H1 (cell line): ENCODE measurements around the gene SLC10A6. TPM values are rescaled to one million over a fixed set of nuclear protein-coding genes. Genes with fewer than 3 reads are reported as not detected.

Experiments used
- BCL11A ChIP-seq, 2 experiments: IDR thresholded peaks; one replicate each; pipeline ENCODE4 v1.6.1; 2011; ENCODE audit warnings: low read depth in 2 of 2, low read length in 2 of 2, mild to moderate bottlenecking in 2 of 2
- CBX8 ChIP-seq: fragments of 300-800, 300-1000 bp; sonication (generic); IDR thresholded peaks from 2 replicates; pipeline ENCODE4 v1.7.1; 2016; ENCODE audit warnings: low read depth, low read length, borderline replicate concordance
- CHD2 ChIP-seq: IDR thresholded peaks from 2 replicates; pipeline ENCODE4 v1.6.1; 2012; ENCODE audit warnings: low read length, improper control_type of control experiment
- CREB1 ChIP-seq: IDR thresholded peaks from 2 replicates; pipeline ENCODE4 v1.6.1; 2012; ENCODE audit warnings: inconsistent platforms
- EP300 ChIP-seq, 2 experiments: IDR thresholded peaks; 1 replicate in 1 of 2; 2 replicates in 1 of 2; pipeline ENCODE4 v1.6.1; 2011 to 2012; ENCODE audit warnings: low read depth in 2 of 2, low read length in 2 of 2, mild to moderate bottlenecking in 2 of 2, borderline replicate concordance in 1 of 2, inconsistent platforms in 1 of 2, moderate library complexity in 1 of 2
- EZH2 ChIP-seq: fragments of 200-600 bp; sonication (generic); IDR thresholded peaks from 2 replicates; pipeline ENCODE4 v1.7.1; 2012; ENCODE audit warnings: low read depth, mild to moderate bottlenecking, moderate library complexity, low read length, inconsistent platforms; ENCODE audit not compliant: severe bottlenecking
- GTF2F1 ChIP-seq: IDR thresholded peaks from 2 replicates; pipeline ENCODE4 v1.6.1; 2012; ENCODE audit warnings: low read depth, low read length, improper control_type of control experiment, borderline replicate concordance
- MAFK ChIP-seq: IDR thresholded peaks from 2 replicates; pipeline ENCODE4 v1.6.1; 2012; ENCODE audit warnings: low read depth, mild to moderate bottlenecking, improper control_type of control experiment, low read length
- NANOG ChIP-seq: IDR thresholded peaks from 2 replicates; pipeline ENCODE4 v1.6.1; 2011; ENCODE audit warnings: low read length, low read depth, mild to moderate bottlenecking, inconsistent platforms; ENCODE audit not compliant: insufficient read depth, poor library complexity, severe bottlenecking
- NRF1 ChIP-seq: IDR thresholded peaks from 2 replicates; pipeline ENCODE4 v1.6.1; 2011; ENCODE audit warnings: mild to moderate bottlenecking, low read depth, low read length, improper control_type of control experiment
- POLR2AphosphoS5 ChIP-seq: IDR thresholded peaks from 2 replicates; pipeline ENCODE4 v1.6.1; 2011; ENCODE audit warnings: low read depth, low read length
- RNF2 ChIP-seq: fragments of 200-900, 300-1000 bp; sonication (generic); IDR thresholded peaks from 2 replicates; pipeline ENCODE4 v1.7.1; 2016; ENCODE audit warnings: borderline replicate concordance, low read depth, mild to moderate bottlenecking, antibody characterized with exemption, low read length; ENCODE audit not compliant: poor library complexity, severe bottlenecking; ENCODE audit errors: missing control alignments
- RXRA ChIP-seq: IDR thresholded peaks from 2 replicates; pipeline ENCODE4 v1.6.1; 2011; ENCODE audit warnings: low read depth, mild to moderate bottlenecking, low read length, moderate library complexity; ENCODE audit not compliant: insufficient read depth
- SAP30 ChIP-seq: fragments of 300-600 bp; sonication (generic); IDR thresholded peaks from 2 replicates; pipeline ENCODE4 v1.7.1; 2012; ENCODE audit warnings: low read length, moderate library complexity, mild to moderate bottlenecking, inconsistent platforms; ENCODE audit not compliant: insufficient read depth, insufficient replicate concordance
- SP2 ChIP-seq: IDR thresholded peaks from 2 replicates; pipeline ENCODE4 v1.6.1; 2012; ENCODE audit warnings: mild to moderate bottlenecking, low read length, inconsistent platforms
- SUZ12 ChIP-seq: fragments of 200-600 bp; sonication (generic); IDR thresholded peaks from 2 replicates; pipeline ENCODE4 v1.6.1; 2012; ENCODE audit warnings: mild to moderate bottlenecking, inconsistent platforms, low read length, moderate library complexity, mixed read lengths
- TAF7 ChIP-seq: optimal IDR thresholded peaks from 2 replicates; pipeline ENCODE3; 2011; ENCODE audit warnings: low read depth, mild to moderate bottlenecking, inconsistent platforms, low read length, moderate library complexity, borderline replicate concordance
- TBP ChIP-seq: IDR thresholded peaks from 2 replicates; pipeline ENCODE4 v1.6.1; 2011; ENCODE audit warnings: low read depth, low read length, improper control_type of control experiment
- TCF12 ChIP-seq: IDR thresholded peaks from 2 replicates; pipeline ENCODE4 v1.6.1; 2011; ENCODE audit warnings: low read depth, mild to moderate bottlenecking, low read length
- TEAD4 ChIP-seq: IDR thresholded peaks from 2 replicates; pipeline ENCODE4 v1.6.1; 2012; ENCODE audit warnings: low read depth, low read length, inconsistent platforms, mixed read lengths
- YY1 ChIP-seq: IDR thresholded peaks from 2 replicates; pipeline ENCODE4 v1.6.1; 2011; ENCODE audit warnings: low read depth, mild to moderate bottlenecking, low read length
- polyA plus RNA-seq, 7 experiments: library from polyadenylated mRNA; depleted of rRNA in 3 of 7; stranded (reverse) in 5 of 7; unstranded in 2 of 7; fragments of >200 nt in 5 of 7; fragments of 200-250 nt in 2 of 7; gene quantifications; 1 replicate in 5 of 7; 2 replicates in 1 of 7; 4 replicates in 1 of 7; pipeline versions ENCODE4 v1.2.1 to v1.2.3, GENCODE V29; 2011 to 2013; ENCODE audit warnings: missing spikeins in 2 of 7, mixed read lengths in 2 of 7
- total RNA-seq: library from RNA; stranded (reverse); fragmentation: NEBNext Ultra II Directional; extraction: Animal tissue kit (Norgen Biotek cat#: 25700); gene quantifications from 2 replicates; pipeline ENCODE4 v1.2.1, GENCODE V29; 2021
- TF ChIP-seq, protein P1 (sequence below): IDR thresholded peaks from 2 replicates; pipeline ENCODE4 v1.6.1; 2012; ENCODE audit warnings: inconsistent platforms
- TF ChIP-seq, protein P2 (sequence below): IDR thresholded peaks from 2 replicates; pipeline ENCODE4 v1.6.1; 2011; ENCODE audit warnings: low read depth, mild to moderate bottlenecking, low read length; ENCODE audit not compliant: insufficient read depth

SLC10A6 gene
- total and polyA plus RNA-seq, 2 of the 8 experiments (the other 6 are each of a cell fraction or from before 2014, with no cell fraction given): not detected

DNA sequence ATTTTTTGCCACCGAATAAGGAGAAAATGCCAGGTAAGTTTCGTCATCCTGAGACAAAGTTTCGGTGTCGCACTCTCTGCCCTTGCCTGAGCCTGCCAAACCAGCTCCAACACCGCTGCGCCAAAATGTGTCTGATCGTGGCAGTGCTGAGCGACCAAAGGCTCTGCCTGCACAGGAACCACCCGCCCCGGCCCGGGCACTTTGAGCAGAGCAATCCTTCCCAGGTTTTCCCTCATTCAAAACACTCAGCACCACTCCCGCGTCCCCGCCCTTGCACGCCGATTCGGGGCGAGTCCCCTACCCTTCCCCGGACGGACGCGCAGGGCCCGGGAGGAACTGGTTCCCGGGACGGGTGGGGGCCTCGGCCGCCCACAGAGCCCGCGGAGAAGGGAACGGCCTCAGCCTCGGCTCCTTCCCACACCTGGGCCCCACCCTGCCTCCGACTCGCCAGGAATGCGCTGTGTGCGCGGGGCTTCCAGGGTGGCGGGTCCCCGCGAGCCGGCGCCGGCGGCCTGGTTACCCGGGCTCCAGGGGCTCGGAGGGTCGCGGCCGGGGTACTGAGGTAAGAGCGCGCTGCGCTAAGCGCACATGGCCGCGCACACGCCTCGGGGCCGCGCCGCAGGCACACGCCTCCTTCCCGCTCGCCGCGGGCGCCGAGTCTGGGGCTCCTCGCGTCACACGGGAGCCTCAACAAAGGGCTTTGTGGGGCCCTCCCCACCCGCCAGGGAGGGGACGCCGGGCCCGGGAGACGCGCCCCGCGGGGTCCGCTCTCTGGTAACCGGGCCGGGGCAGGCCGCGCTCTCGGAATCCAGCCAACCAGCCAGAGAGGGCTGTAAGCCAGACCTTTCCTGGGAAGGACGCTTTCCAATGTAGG is 42.8 kb upstream of the SLC10A6 start, which contains the start of gene C4orf36 (continued):
- TF ChIP-seq BCL11A (IDR thresholded peaks at IDR 0.05; ENCODE audit: low read depth in 2 of 2, low read length in 2 of 2): no peak
- TF ChIP-seq SUZ12: no peak
- TF ChIP-seq, protein P1, sequence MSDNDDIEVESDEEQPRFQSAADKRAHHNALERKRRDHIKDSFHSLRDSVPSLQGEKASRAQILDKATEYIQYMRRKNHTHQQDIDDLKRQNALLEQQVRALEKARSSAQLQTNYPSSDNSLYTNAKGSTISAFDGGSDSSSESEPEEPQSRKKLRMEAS: peak; percentile 95
- TF ChIP-seq NANOG: no peak
- no peak for TF ChIP-seq RXRA
- TF ChIP-seq TAF7: peak; percentile 63
- TF ChIP-seq EZH2: no peak
- peak; percentile 4; the same call in 1 of the 2 replicates for TF ChIP-seq YY1
- TF ChIP-seq RNF2: no peak
- peak; percentile 76; the same call in 1 of the 2 replicates for TF ChIP-seq POLR2AphosphoS5
- TF ChIP-seq SP2: no peak
- no peak for TF ChIP-seq NRF1
- no peak for TF ChIP-seq GTF2F1
- TF ChIP-seq TCF12: no peak
- no peak; a peak in 1 of 3 replicates for TF ChIP-seq EP300 (IDR thresholded peaks at IDR 0.05; ENCODE audit: borderline replicate concordance in 1 of 2, low read depth in 2 of 2, low read length in 2 of 2)
- TF ChIP-seq TBP: peak; percentile 68
- no peak for TF ChIP-seq SAP30
- TF ChIP-seq CREB1: 0 out of 2 replicates have a peak, but pooled peaks have one; percentile 24
- TF ChIP-seq TEAD4: peak; percentile 69; the same call in 1 of the 2 replicates
- TF ChIP-seq CHD2: no peak
- no peak for TF ChIP-seq MAFK
- TF ChIP-seq, protein P2, sequence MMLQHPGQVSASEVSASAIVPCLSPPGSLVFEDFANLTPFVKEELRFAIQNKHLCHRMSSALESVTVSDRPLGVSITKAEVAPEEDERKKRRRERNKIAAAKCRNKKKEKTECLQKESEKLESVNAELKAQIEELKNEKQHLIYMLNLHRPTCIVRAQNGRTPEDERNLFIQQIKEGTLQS: no peak
- TF ChIP-seq CBX8: no peak
